ENCODE results near the gene SLC22A31.

Gene SLC22A31

DNA sequence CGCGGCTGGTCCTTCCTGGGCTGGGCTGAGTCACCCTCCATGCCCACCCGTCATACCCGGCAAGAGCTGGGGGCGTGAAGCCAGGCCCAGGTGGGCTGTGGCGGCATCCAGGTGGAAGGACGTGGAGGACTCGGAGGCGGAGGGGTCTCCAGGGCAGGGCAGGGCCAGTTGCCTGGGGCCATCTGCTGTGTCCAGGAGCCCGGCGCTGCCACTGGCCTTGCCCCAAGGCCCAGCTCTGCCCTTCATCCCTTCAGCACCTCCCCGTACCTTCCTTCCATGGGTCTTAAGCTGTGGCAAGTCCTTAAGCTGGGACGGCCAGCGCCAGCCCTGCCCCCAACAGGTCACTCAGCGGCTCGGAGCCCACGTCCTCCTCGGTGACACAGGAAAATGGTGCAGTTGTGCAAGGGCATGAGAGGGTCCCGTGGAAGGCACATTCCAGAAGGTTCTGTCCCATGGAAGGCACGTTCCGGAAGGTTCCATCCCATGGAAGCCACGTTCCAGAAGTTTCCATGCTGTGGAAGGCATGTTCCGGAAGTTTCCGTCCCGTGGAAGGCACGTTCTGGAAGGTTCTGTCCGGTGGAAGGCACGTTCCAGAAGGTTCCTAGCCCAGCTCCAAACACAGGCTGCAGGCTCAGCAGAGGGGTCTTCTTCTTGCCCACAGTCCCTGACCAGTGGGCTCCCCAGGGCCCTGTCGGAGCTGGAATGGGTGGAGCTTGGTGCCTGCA is 39.2 kb downstream of the SLC22A31 start:
- no peak overlapping the region for H3K4me3 ChIP-seq (ENCODE audit: low read length)
- H3K27me3 ChIP-seq (ENCODE audit: control insufficient read depth, insufficient read depth, low read length), result no peaks in the 10 kb centered on the region
- H3K9ac ChIP-seq (ENCODE audit: low read length), result no peak overlapping the region
- H3K27ac ChIP-seq (ENCODE audit: low read depth, low read length), result no peak overlapping the region
- no peaks in the 10 kb centered on the region for H3K36me3 ChIP-seq (ENCODE audit: control insufficient read depth, insufficient read depth, low read length)
- H3K4me1 ChIP-seq (ENCODE audit: control insufficient read depth, insufficient read depth, low read length), result no peaks in the 10 kb centered on the region

DNA sequence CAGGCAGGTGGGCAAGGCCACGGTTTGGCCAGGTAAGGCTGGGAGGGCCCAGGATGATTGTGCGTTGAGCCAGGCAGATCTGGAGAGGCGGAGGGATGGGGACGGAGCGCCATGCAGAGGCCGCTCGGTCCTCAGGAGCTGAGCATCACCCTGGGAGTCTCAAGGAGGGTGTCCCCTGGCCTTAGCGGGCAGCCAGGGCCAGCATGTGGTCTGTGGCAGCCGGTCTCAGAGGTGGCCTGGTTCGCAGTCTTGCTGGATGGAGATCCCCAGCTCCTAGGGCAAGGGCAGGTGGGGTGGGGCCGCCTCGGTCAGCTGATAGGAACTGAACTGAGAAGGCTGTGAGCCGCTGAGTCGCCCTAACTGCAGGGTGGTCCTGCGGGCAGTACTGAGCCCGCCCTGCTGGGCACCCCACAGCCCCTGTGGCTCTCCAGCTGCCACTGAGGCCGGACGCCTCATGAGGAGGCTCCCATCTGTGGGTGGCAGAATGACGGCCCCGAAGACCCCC is 40.4 kb downstream of the SLC22A31 start:
- Histone ChIP-seq H3K4me3 (ENCODE audit: low read length) (no peak overlapping the region), H3K27ac (ENCODE audit: low read depth, low read length) (no peak overlapping the region), H3K4me1 (ENCODE audit: control insufficient read depth, insufficient read depth, low read length) (peaks cover 4% of the 10 kb centered on the region), H3K9ac (ENCODE audit: low read length) (no peak overlapping the region), H3K36me3 (ENCODE audit: control insufficient read depth, insufficient read depth, low read length) (no peaks in the 10 kb centered on the region), H3K27me3 (ENCODE audit: control insufficient read depth, insufficient read depth, low read length) (no peaks in the 10 kb centered on the region)

DNA sequence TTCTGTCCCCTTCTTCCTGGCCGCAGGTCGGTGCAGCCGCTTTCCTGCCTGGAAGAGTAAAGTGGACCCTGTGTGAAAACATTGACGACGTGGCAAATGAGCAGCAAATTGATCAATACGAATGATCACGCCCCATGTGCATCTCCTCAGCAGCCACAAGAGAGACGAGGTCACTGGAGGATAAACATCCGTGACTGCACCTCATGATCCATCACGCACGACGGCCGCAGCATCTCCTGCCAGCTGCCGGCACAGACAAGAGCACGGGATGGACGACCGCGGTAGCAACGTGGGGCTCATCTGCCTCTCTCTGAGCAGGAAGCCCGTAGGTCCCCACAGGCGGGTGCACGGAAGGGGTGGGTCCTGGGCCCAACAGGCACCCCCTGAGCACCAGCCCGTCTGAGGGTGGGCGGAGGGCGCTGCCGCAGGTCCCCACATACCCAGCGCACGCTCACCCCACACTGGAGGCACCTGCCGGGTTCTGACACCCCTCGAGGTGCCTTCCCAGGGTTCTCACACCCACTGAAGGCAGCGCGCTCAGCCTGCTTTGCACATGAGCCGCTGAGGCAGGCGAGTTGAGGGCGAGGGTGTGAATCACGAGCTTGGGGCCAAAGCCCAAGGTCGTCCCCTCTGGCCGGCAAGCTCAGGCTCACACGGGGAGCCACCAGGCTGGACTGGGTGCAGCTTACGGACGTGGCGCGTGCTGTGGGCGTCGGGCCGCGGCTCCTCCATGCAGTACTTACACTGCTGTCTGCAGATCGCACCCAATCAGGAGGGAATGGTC is 41.1 kb downstream of the SLC22A31 start:
- H3K36me3 ChIP-seq (ENCODE audit: control insufficient read depth, insufficient read depth, low read length), result no peaks in the 10 kb centered on the region
- no peak overlapping the region for H3K9ac ChIP-seq (ENCODE audit: low read length)
- H3K4me1 ChIP-seq (ENCODE audit: control insufficient read depth, insufficient read depth, low read length), result peaks cover 8% of the 10 kb centered on the region
- H3K27ac ChIP-seq (ENCODE audit: low read depth, low read length), result no peak overlapping the region
- no peak overlapping the region for H3K4me3 ChIP-seq (ENCODE audit: low read length)
- no peaks in the 10 kb centered on the region for H3K27me3 ChIP-seq (ENCODE audit: control insufficient read depth, insufficient read depth, low read length)

DNA sequence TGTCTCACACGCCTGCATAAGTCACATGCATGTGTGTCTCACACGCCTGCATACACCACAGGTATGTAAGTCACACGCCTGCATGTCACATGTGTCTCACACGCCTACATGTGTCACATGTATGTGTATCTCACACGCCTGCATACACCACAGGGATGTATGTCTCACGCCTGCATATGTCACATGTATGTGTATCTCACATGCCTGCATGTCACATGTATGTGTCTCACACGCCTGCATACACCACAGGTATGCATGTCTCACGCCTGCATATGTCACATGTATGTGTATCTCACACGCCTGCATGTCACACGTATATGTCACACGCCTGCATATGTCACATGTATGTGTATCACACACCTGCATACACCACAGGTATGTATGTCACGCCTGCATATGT is 42.6 kb downstream of the SLC22A31 start:
- H3K27ac ChIP-seq (ENCODE audit: low read depth, low read length), result no peak overlapping the region
- no peaks in the 10 kb centered on the region for H3K36me3 ChIP-seq (ENCODE audit: control insufficient read depth, insufficient read depth, low read length)
- H3K4me1 ChIP-seq (ENCODE audit: control insufficient read depth, insufficient read depth, low read length), result peaks cover 8% of the 10 kb centered on the region
- no peaks in the 10 kb centered on the region for H3K27me3 ChIP-seq (ENCODE audit: control insufficient read depth, insufficient read depth, low read length)
- H3K9ac ChIP-seq (ENCODE audit: low read length), result no peak overlapping the region
- no peak overlapping the region for H3K4me3 ChIP-seq (ENCODE audit: low read length)

DNA sequence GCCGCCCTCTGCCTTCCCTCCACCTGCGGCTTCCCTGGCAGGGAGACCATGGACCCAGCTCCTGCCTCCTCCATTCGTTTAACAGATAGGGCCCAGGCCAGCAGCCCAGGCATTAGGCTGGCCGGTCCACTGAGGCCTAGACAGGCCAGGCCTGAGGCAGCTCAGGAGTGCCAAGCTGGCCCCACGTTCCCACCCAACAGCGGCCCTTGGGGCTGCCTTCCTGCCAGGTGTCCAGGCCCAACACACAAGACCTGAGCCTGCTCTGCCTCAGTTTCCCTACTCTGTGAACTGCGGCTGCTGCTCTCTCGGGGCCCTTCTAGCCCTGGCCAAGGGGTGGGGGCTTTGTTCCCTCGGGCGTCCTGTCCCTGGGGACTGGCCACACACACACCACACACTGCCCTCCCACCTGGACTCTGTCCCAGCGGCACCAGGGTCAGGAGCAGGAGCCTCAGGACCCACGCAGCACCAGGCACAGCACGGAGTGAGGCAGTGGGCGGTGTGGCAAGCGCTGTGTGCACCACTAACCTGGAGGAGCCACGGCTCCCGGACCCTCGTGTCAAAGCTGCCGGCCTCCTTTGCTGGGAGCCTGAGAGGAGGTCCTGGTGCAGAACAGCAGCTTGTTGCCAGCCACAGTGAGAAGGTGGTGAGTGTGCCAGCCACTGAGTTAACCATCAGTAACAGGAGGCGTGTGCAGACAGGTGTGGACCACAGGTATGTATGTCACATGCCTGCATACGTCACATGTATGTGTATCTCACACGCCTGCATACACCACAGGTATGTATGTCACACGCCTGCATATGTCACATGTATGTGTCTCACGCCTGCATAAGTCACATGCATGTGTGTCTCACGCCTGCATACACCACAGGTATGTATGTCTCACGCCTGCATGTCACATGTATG is 43.3 kb downstream of the SLC22A31 start:
- Histone ChIP-seq H3K9ac (ENCODE audit: low read length) (no peak overlapping the region), H3K27me3 (ENCODE audit: control insufficient read depth, insufficient read depth, low read length) (no peaks in the 10 kb centered on the region), H3K4me1 (ENCODE audit: control insufficient read depth, insufficient read depth, low read length) (peaks cover 8% of the 10 kb centered on the region), H3K27ac (ENCODE audit: low read depth, low read length) (no peak overlapping the region), H3K36me3 (ENCODE audit: control insufficient read depth, insufficient read depth, low read length) (no peaks in the 10 kb centered on the region), H3K4me3 (ENCODE audit: low read length) (no peak overlapping the region)

DNA sequence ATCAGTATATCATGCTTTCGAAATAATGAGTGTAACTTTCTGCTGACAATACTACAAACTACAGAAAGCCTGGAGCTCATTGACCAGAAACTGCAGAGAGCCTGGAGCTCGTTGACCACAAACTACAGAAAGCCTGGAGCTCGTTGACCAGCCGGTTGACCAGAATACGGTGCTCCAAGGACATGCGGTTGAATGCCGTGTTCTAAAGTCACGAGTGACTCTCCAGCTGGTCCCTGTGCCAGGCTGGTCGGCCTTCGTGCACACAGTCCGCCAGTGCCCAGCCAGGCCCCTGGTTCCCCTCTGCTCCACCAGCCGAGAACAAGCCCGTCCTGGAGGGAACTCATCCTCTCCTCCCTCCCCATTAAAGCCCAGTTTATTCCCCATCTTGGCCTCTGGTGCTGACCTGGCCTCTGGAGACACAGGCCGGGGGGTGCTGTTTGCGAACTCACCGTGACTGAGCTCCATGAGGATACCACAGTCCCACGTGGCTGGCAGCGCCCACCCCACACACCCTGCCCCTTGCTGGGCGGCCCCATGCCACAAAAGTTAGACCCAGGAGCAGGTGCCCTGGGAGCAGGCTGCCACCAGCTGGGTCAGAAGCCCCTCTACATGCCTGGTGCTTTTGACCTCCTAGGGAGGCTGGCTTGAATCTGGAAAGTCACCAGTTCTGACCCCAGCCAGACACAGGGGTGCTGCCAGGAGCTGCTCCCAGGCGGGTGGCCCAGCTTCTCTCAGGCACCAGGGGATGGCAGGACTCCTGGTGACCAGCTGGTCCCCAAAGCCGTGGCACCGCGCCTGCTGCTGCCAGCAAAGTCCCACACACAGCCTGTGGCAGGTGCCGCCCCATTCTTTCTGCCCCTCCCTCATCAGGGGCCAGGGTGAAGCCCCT is 44.2 kb downstream of the SLC22A31 start:
- no peak overlapping the region for H3K4me3 ChIP-seq (ENCODE audit: low read length)
- no peaks in the 10 kb centered on the region for H3K27me3 ChIP-seq (ENCODE audit: control insufficient read depth, insufficient read depth, low read length)
- no peak overlapping the region for H3K27ac ChIP-seq (ENCODE audit: low read depth, low read length)
- no peak overlapping the region for H3K9ac ChIP-seq (ENCODE audit: low read length)
- peaks cover 8% of the 10 kb centered on the region for H3K4me1 ChIP-seq (ENCODE audit: control insufficient read depth, insufficient read depth, low read length)
- peaks cover under 1% of the 10 kb centered on the region for H3K36me3 ChIP-seq (ENCODE audit: control insufficient read depth, insufficient read depth, low read length)

DNA sequence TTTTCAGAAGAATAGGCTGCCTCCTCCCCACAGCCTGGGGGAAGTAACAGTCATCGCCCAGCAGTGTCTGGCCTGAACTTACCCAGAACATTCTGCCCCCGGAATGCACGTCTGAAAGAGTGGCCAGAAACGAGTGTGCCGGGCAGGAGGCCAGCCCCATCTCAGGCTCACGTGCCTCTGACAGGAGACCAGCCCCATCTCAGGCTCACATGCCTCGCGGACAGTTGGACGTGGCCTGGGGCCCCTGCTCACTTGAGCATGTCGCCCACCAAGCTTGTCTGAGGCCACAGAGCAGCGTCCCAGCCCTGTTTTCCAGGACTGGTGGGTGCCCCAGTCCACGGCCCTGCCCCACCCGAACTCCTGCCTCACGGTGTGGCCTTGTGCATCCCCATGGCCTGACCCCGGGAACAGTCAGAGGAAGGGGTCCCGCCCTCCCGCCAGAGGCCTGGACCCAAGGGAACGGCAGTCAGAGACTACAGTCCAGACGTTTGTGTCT is 45.1 kb downstream of the SLC22A31 start:
- Histone ChIP-seq H3K36me3 (ENCODE audit: control insufficient read depth, insufficient read depth, low read length) (peaks cover 6% of the 10 kb centered on the region), H3K4me1 (ENCODE audit: control insufficient read depth, insufficient read depth, low read length) (peaks cover 8% of the 10 kb centered on the region), H3K4me3 (ENCODE audit: low read length) (no peak overlapping the region), H3K27ac (ENCODE audit: low read depth, low read length) (no peak overlapping the region), H3K9ac (ENCODE audit: low read length) (no peak overlapping the region), H3K27me3 (ENCODE audit: control insufficient read depth, insufficient read depth, low read length) (no peaks in the 10 kb centered on the region)

DNA sequence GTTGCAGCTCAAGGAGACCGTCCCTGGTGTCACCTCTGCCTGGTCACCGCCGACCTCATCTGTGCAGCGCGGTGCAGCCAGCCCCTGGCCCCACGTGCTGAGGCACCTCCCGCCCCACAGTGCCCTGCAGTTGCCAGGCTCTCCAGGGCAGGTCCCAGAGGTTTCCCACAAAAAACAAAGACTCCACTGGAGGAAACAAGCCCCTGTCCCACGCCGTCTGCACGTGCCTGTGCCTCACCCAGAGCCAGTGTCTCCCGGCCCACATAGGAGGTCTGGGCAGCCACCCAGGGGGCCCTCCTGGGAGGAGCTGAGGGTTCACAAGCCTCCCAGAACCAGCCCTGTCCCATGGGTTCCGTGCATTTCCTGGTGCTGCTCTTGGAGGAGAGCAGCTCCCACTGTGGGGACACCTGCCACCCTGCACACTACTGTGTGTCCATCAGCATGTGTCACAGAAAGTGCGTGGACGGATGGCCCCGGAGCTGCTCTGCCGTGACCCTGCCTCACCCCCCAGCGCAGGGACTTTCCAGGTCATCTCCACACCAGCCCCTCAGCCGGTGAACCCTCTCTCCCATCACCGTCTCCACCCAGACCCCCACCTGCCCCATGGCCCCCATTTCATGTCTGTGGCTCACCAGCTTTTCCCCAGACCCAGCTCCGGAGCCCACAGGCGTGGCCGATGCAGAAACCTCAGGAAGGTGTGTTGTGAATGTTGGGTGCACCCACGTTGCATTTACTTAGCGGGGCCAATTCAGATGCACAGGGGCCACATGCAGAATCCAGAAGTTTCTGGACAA is 45.8 kb downstream of the SLC22A31 start:
- peaks cover 8% of the 10 kb centered on the region for H3K4me1 ChIP-seq (ENCODE audit: control insufficient read depth, insufficient read depth, low read length)
- H3K27ac ChIP-seq (ENCODE audit: low read depth, low read length), result no peak overlapping the region
- no peak overlapping the region for H3K4me3 ChIP-seq (ENCODE audit: low read length)
- peaks cover 9% of the 10 kb centered on the region for H3K36me3 ChIP-seq (ENCODE audit: control insufficient read depth, insufficient read depth, low read length)
- no peak overlapping the region for H3K9ac ChIP-seq (ENCODE audit: low read length)
- no peaks in the 10 kb centered on the region for H3K27me3 ChIP-seq (ENCODE audit: control insufficient read depth, insufficient read depth, low read length)

DNA sequence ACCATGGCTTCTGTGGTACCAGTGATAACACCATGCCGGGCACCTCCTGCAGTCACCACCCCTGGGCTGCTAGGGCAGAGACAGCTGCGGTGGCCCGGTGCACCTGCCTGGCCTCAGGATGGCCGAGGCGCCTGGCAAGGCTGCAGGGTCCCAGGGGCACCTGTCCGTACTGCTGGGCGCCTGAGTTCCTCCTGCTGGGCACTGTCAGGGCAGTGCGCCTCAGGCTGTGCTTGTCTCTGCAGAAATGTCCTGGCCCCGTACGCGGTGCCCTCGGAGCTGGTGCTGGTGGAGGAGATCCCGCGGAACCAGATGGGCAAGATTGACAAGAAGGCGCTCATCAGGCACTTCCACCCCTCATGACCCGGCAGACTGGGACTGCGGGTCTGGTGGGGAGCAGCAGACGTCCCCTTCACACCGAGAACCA is 46.5 kb downstream of the SLC22A31 start:
- Histone ChIP-seq H3K36me3 (ENCODE audit: control insufficient read depth, insufficient read depth, low read length) (peaks cover 9% of the 10 kb centered on the region), H3K4me3 (ENCODE audit: low read length) (no peak overlapping the region)

DNA sequence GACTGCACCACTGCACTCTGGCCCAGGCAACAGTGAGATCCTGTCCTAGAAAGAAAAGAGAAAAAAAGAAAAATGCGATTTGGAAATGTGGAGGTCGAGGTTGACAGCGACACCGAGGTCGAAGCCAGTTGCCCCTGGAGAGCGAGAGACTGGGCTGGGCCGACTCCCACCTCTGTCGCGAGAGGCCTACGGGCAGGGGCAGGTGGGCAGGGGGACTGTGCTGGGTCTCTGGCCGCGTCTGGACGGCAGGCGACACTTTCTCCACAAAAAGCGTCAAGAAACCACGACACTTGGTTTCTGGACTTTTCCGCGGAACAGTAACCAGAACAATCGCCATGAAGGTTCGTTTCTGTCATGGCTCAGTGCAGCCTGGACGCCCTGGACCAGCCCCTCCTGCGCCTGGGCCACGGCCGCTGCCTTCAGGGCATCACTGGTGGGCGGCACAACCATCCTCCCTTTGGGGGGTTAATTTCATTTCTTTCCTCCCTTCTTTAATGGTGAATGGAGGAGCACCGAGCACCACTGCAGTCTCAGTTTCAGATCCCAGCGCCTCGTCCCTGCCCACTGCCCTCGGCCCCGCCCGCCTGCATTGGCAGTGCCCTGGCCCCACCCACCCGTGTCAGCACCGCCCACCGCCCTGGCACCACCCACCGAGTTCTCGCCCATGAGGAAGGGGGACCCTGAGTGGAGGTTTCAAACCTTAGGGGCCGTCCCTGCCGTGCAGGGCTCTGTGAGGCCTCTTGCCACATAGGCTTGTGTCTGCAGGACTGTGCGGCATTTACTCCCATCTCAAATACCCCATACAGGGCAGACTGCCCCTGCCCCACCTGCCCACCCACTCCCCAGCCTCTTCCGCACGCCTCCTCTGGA is 47.3 kb downstream of the SLC22A31 start:
- no peak overlapping the region for H3K27ac ChIP-seq (ENCODE audit: low read depth, low read length)
- H3K4me3 ChIP-seq (ENCODE audit: low read length), result no peak overlapping the region
- H3K4me1 ChIP-seq (ENCODE audit: control insufficient read depth, insufficient read depth, low read length), result peaks cover 8% of the 10 kb centered on the region
- no peak overlapping the region for H3K9ac ChIP-seq (ENCODE audit: low read length)
- H3K36me3 ChIP-seq (ENCODE audit: control insufficient read depth, insufficient read depth, low read length), result peaks cover 9% of the 10 kb centered on the region
- no peaks in the 10 kb centered on the region for H3K27me3 ChIP-seq (ENCODE audit: control insufficient read depth, insufficient read depth, low read length)

More for the DNA sequence above, 46.5 kb downstream of the SLC22A31 start:
- Histone ChIP-seq H3K27me3 (ENCODE audit: control insufficient read depth, insufficient read depth, low read length) (no peaks in the 10 kb centered on the region), H3K9ac (ENCODE audit: low read length) (no peak overlapping the region), H3K4me1 (ENCODE audit: control insufficient read depth, insufficient read depth, low read length) (peaks cover 8% of the 10 kb centered on the region), H3K27ac (ENCODE audit: low read depth, low read length) (no peak overlapping the region)

Data from rectal smooth muscle tissue (tissue), 1 donor.